Panc1 (cell line): ENCODE measurements around the gene GNE. TPM values are rescaled to one million over a fixed set of nuclear protein-coding genes. Genes with fewer than 3 reads are reported as not detected.

Source experiments
- ATAC-seq: fragments of 200-7000 bp; cut with Tn5 transposase; 2 replicates; pipeline ENCODE4 v1.9.1; 2020; ENCODE audit warnings: mild to moderate bottlenecking, moderate library complexity
- BruUV-seq: library from RNA; stranded (reverse); fragments of 400-500 nt; replicated peaks from 2 replicates; lab custom pipeline; 2021; lab: Mats Ljungman, UMichigan
- CTCF ChIA-PET: fragments of 300-600 bp; sonication (Branson Sonifier 250); formaldehyde crosslinking; loops from one replicate; lab custom pipeline; 2022; ENCODE audit warnings: antibody characterized with exemption; lab: Charles Lee
- POLR2A ChIA-PET: fragments of 300-600 bp; sonication (Branson Sonifier 250); formaldehyde crosslinking; loops from one replicate; lab custom pipeline; 2022; ENCODE audit warnings: antibody characterized with exemption; lab: Charles Lee
- DNase-seq: peaks from one replicate; pipeline ENCODE4 v3.0.0-alpha.2; 2010; ENCODE audit warnings: low read depth, low spot score
- H3K27ac ChIP-seq: 2 replicates; pipeline ENCODE4 v1.5.1; 2011; ENCODE audit warnings: mild to moderate bottlenecking, low read length, inconsistent platforms
- H3K27me3 ChIP-seq: fragments of 200-500 bp; sonication (Bioruptor generic); 2 replicates; pipeline ENCODE4 v1.6.0; 2014; ENCODE audit warnings: low read length, inconsistent platforms; ENCODE audit not compliant: control insufficient read depth, insufficient read depth
- H3K36me3 ChIP-seq: fragments of 200-500 bp; sonication (Bioruptor generic); 2 replicates; pipeline ENCODE4 v1.5.1; 2014; ENCODE audit warnings: inconsistent platforms, mild to moderate bottlenecking, low read length, moderate library complexity; ENCODE audit not compliant: control insufficient read depth, insufficient read depth
- H3K4me1 ChIP-seq: 2 replicates; pipeline ENCODE4 v1.5.1; 2011; ENCODE audit warnings: inconsistent platforms, mild to moderate bottlenecking, low read length, moderate library complexity; ENCODE audit not compliant: control insufficient read depth, insufficient read depth
- H3K4me3 ChIP-seq, 2 experiments: 2 replicates each; pipeline ENCODE4 v1.5.1; 2011 to 2012; ENCODE audit warnings: low read depth in 2 of 2, low read length in 2 of 2, mild to moderate bottlenecking in 2 of 2, inconsistent platforms in 1 of 2, moderate library complexity in 1 of 2
- H3K9me3 ChIP-seq: fragments of 200-500 bp; sonication (Bioruptor generic); 2 replicates; pipeline ENCODE4 v1.5.1; 2014; ENCODE audit warnings: low read depth, mild to moderate bottlenecking, inconsistent platforms, low read length, moderate library complexity; ENCODE audit not compliant: control insufficient read depth, insufficient read depth
- REST ChIP-seq, 2 experiments: IDR thresholded peaks; 2 replicates each; pipeline ENCODE4 v1.6.1; 2011 to 2012; ENCODE audit warnings: low read depth in 2 of 2, control low read depth in 1 of 2, low read length in 1 of 2, mild to moderate bottlenecking in 1 of 2, moderate library complexity in 1 of 2; ENCODE audit not compliant: insufficient read depth in 1 of 2
- SIN3A ChIP-seq: IDR thresholded peaks from 2 replicates; pipeline ENCODE4 v1.6.1; 2012; ENCODE audit warnings: low read depth, mild to moderate bottlenecking, low read length, moderate library complexity, borderline replicate concordance; ENCODE audit not compliant: insufficient read depth
- TCF7L2 ChIP-seq: IDR thresholded peaks from 2 replicates; pipeline ENCODE4 v1.6.1; 2011; ENCODE audit warnings: mild to moderate bottlenecking, low read depth, low read length, inconsistent platforms
- in situ Hi-C: cut with HindIII; loops from 2 replicates; pipeline ENCODE4 v1.10.0; 2016; ENCODE audit warnings: low sequenced_read_pairs, low pct_unique_long_range_greater_than_20kb
- intact Hi-C: fragments of 100-400 bp; cut with micrococcal nuclease; formaldehyde crosslinking; loops from one replicate; pipeline ENCODE4 v1.10.0; 2022; ENCODE audit not compliant: unreplicated experiment
- total RNA-seq: library from RNA; stranded (reverse); gene quantifications from one replicate; pipeline ENCODE4 v1.2.1, GENCODE V29; 2021; ENCODE audit not compliant: unreplicated experiment

The GNE gene
- total RNA-seq, 1 experiment from 2014 or later: 107 TPM

GRCh38 chr9:36164989-36165388 lies 93.3 kb downstream of the GNE start:
- Histone ChIP-seq H3K27ac (no peak overlapping the region), H3K36me3 (no peaks in the 10 kb centered on the region), H3K4me3 (no peak overlapping the region), H3K27me3 (no peaks in the 10 kb centered on the region), H3K4me1 (peaks cover 11% of the 10 kb centered on the region; the same call in 1 of the 2 replicates), H3K9me3 (no peaks in the 10 kb centered on the region)
- ChIA-PET CTCF (interaction anchor here (0.5 to 4.8 kb wide), 8 partner anchors 17 to 220 kb away, joined by 3 to 37 read pairs (median 8); partner anchors contain the start of gene CLTA), POLR2A (interaction anchor here (0.7 to 1.5 kb wide), 3 partner anchors 18 to 26 kb away, joined by 4 to 8 read pairs (median 7); partner anchors contain the start of gene CLTA)
- no peak for DNase-seq
- no TSS peak for BruUV-seq
- TF ChIP-seq SIN3A: no peak
- TF ChIP-seq REST (IDR thresholded peaks at IDR 0.05; ENCODE audit: insufficient read depth in 1 of 2, low read depth in 2 of 2, low read length in 1 of 2): no peak
- no peak for TF ChIP-seq TCF7L2
- intact Hi-C loops: no loop called here
- in situ Hi-C loops: no loop called here
- ATAC-seq: no peak

Other genes starting within 250 kb of the GNE start
- 13.2 TPM for gene RECK, start 221.5 kb downstream of the GNE start, total RNA-seq
- 4.9 TPM for gene GLIPR2, start 121.7 kb downstream of the GNE start, total RNA-seq
- 0.13 TPM for gene CCIN, start 89.1 kb downstream of the GNE start, total RNA-seq
- gene CLTA, start 67.5 kb downstream of the GNE start, total RNA-seq: 760 TPM
- 78.0 TPM for gene RNF38, start 141.8 kb upstream of the GNE start, total RNA-seq